ENCODE measurements around the gene DPYSL4.

DPYSL4 gene

DNA sequence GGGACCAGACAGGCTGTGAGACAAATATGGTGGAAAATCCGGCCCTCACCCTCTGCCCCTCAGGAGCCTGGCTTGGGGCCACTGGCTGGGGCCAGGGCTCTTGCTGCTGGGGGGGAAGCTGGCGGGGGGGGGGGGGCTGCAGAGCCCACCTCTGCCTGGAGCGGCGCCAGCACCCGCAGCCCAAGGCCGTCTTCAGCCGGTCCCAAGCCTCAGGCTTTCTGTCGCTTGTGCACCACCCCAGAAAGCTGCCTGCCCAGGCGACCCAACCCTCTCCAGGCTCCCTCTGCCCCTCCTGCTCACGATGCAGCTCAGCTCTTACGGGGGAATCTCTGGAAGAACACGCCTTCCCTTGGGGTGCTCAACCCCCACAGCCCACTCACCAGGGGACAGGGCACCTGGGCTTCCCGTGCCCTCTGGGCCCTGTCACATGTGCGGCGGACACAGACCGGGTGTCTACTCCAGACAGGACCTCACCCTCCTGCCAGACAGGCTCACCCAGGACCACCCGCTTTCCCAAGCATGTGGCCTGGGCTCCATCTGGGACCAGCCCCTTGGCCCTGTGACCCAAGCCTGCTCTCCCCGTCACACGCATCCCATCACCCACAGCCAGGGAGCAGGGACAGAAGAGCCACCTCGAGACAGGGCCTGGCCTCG lies 43.9 kb downstream of the DPYSL4 start:
- DNase-seq: no peak

GRCh38 chr10:132231656-132232022 lies 44.9 kb downstream of the DPYSL4 start:
- no peak for DNase-seq

DNA sequence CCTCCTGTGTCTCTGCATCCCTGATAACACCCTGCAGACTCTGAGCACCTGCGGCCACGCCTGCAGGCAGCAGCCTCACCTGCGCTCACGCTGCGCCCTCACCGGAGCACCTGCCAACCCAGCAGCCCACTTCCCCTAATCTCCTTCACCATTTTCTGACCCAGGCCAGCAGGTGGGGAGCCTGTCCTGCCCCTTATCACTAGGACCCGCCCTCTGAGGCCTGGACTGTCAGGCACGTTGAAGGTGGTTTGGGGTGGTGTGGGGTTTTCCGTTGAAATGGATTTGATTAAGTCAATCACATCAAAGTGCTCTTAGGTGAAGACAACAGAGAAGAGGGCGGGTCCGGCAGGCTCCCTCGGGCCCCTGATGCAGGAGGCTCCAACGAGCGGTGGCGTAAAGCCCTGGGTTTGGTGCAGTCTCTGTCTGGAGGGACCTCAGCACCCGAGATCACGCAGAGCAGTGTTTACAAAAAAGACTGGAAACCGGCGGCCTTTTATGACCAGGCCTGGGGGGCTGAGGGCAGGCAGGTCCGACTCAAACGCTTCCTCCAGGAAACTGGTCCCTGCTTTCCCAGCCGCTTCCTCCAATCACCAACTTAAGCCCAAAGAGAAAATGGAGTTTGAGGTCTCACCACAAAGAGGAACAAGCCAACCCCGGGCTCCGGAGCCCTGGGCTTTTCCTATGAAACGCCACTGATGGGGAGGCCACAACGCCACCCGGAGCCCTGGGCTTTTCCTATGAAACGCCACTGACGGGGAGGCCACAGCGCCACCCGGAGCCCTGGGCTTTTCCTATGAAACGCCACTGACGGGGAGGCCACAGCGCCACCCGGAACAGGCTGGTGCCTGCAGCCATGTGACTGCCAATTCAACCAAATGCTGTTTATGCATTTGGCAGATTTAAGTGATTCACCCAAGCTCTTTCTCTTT lies 45.5 kb downstream of the DPYSL4 start:
- DNase-seq: peak; percentile 49

- no peak for DNase-seq
Measured at GRCh38 chr10:132232981-132233380, 46.2 kb downstream of the DPYSL4 start.

DNA sequence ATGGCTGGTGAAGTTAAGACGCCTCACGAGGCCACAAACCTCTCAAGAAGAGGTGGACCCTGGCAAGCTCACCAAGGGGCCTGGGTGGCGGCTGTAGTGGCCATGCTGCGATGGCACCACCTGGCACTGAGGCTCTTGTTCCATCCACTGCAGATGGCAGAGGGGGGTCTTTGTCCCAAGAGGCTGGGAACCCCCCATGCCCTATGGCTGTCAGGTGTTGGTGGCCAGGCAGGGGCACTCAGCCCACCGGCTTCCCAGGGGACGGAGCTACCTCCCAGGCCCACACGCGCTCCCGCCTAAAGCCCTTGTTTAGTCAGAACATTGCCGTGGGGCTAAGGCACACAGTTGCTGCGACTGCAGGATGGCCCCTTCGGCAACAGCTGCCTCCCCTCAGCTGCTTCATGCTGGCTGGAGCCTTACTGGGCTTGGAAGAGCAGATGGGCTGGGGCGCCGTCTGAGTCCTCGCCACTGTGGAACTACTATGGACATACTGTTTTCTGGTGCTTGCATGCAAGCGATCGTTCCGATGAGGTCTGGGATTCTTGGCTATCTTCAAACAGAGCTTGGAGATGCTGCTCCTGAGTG lies 46.8 kb downstream of the DPYSL4 start:
- no peak for DNase-seq

DNA sequence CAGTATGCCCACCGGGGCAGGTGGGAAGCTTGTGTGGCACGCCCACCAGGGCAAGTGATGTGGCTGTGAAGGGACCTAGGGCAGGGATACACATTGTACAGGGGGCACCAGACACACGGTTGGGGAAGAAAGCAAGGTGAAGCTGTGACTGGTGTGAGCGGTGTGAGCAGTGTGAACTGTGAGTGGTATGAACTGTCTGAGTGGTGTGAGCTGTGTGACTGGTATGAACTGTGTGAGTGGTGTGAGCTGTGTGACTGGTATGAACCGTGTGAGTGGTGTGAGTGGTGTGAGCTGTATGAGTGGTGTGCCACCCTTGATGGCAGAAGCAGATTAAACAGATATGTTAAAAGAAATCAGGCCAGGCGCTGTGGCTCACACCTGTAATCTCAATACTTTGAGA lies 48.1 kb downstream of the DPYSL4 start:
- DNase-seq: no peak

DNA sequence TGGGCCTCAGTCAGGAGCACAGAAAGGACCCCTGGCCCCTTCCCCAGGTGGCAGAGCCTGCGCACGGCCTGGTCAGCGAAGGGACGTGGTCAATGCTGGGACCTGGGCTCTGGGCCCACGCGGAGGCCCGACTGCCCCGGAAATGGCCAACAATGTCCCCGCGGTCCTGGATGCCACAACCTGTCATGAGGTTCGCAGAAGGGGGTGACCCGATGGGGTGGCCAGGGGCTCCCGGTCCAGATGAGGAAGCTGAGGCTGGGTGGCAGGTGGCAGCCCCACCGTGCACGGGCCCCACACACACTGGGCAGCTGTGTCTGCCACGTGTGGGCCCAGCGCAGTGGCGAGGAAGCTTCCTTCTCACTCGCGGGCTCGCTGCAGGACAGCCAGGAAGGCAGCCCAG lies 49.4 kb downstream of the DPYSL4 start:
- no peak for DNase-seq

DNA sequence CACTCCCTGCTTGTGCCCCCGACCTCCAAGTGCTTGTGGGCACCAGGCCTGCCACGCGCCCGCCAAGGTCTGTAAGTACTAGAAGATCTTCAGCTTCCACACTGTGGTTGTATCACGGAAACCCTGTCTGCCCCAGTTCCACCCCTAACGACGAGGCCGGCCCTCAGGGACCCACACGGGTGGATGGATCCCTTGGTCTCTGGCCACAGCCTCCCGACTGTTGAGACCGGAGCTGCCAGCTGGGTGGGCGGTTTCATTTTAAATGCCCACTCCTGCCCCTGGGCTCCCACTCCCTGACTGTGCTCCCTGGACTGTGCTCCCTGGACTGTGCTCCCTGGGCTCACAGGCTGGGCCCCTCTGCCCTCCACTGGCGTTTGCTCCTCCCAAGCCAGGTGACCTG lies 50.1 kb downstream of the DPYSL4 start:
- no peak for DNase-seq

DNA sequence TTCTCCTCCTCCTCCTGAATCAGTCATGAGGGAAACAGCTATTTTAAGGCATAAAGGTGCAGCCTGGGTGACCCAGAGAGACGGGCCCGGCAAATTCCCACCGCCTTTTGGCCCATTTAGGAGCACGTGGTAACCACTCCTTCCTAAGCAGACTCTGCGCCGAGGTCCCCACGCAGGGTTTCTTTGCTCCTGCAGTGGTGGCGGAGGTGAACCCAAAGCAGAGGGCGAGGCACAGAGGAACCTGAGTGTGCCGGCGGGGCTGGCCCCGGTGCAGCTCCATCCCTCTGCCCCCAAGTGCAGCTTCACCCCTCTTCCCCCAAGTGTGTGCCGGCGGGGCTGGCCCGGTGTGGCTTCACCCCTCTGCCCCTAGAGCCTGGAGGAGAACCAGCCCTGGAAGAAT lies 50.6 kb downstream of the DPYSL4 start:
- no peak for DNase-seq

- no peak for DNase-seq
Measured at GRCh38 chr10:132237871-132238270, 51.1 kb downstream of the DPYSL4 start.

DNA sequence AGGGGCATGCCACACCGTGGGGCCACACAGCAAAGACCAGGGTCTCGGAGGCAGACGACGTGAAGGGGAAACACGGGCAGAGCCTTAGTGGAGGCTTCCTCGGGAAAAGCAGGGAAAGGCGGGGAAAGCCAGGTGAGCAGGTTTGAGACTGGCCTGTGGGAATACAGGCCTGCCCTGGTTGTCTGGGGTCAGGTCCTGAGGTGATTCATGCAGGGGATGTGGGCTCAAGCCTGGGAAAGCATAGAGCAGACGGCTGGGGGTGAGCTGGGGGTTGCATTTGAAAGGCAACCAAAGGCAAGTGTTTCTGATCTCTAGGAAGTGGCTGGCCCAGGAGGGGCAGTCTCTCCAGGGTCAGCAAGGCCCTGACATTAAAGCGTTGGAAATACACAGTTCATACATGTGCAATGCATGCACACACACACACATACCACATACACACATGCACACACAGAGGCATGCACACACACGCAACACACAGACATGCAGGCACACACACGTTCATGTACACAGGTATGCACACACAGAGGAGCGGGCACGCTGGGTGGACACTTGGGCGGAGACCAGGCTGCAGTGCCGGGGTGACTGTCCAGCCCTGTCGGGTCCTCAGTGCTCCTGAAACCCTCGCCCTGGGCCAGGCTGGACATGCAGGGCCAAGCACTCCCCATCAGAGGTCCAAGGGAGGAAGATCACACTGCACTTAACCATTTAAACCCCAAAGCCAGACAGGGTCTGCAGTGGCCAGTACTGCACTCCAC lies 51.8 kb downstream of the DPYSL4 start:
- no peak for DNase-seq

GRCh38 chr10:132239126-132240031 lies 52.6 kb downstream of the DPYSL4 start:
- no peak for DNase-seq

- DNase-seq: no peak
Measured at GRCh38 chr10:132240156-132240555, 53.4 kb downstream of the DPYSL4 start.

DNA sequence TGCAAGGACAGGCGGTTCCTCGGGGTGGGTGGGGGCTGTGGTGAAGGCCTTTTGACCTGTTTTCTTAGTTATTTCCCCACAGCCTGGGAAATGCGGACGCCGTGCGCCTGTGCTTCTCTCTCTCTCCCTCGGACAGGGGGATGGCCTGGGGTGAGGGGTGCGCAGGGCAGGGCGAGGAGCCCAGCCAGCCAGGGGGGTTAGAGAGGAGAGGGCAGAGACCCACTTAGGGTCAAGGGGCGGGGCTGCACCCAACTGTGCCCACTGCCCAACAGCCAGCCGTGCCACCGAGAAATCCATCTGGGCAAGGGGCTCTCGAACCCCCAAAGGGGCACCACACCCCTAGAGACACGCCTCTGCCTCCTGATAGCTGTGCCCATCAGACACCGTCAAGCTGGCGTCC lies 53.8 kb downstream of the DPYSL4 start:
- no peak for DNase-seq

- DNase-seq: no peak
Measured at GRCh38 chr10:132241086-132241485, 54.3 kb downstream of the DPYSL4 start.

DNA sequence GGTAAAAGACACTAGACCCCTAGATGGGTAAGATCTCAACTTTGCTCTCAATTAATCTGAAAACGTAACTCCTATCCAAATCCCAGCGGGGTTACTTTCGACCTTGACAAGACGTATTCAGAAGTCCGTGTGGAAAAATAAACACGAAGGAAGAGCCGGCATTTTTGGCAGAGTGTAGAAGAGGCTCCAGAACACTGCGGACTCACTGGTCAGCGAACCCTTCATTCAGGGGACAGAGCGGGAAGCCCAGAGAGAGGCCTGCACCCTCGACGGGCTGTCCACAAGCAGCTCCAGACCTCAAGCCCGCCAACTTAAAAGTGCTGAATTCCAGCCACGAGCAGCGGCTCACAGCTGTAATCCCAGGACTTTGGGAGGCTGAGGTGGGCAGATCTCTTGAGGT lies 54.7 kb downstream of the DPYSL4 start:
- no peak for DNase-seq

- DNase-seq: no peak
Measured at GRCh38 chr10:132242103-132242840, 55.5 kb downstream of the DPYSL4 start.

DNA sequence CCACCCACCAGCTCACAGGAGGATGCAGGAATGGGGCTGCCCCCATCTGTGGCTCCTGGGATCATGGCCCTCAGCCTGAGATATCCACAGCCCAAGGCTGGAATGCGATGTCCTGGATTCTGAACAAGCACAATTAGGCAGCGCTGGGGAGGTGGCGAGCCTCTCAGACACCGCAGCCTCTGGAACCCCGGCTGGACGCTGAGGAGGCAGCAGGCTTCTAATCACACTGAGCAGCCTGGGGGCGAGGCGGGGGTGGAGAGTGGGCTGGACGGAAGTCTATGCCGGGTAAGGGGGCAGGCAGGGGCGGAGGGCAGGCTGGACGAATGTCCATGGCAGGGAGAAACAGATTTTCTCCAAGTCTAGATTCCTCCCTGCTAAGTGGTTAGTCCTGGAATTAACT lies 56.4 kb downstream of the DPYSL4 start:
- no peak for DNase-seq

DNA sequence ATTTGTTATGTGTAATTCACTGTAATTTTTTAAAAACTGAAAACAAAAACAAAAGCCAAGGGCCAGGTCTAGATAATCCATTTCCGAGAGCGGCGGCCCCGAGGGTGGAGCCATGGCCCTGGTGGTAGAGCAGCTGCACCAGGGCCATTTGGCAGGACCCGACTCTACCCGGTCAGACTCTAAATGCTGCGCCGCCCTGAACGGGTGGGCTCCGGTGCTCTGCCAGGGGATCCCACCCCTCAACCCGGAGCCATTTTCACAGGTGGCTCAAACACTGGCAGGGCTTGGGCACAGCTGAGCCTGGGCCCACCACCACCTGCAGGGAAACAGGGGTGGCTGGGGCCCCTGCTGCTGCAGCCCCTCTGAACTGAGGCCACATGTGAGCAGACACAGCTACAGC lies 56.9 kb downstream of the DPYSL4 start:
- DNase-seq: no peak

GRCh38 chr10:132245056-132245455 lies 58.3 kb downstream of the DPYSL4 start:
- DNase-seq: no peak

DNA sequence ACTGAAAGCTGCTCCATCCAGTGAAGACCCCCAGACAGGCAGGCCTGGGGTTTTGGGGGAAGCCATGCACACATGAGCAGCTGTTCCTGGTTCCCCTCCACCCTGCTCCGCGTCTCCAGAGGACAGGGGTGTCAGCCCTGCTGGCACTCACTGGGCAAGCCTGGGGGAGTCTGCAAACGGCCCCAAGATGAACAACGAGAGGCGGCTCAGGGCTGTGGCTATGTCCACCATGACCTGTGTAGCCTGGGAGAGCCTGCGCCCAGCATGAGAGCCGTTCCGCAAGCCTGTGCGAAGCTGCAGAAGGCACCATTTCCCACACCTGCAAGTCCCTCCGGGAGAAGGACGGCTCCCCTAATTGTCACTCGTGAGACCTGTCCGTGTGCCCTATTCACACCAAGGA lies 59.5 kb downstream of the DPYSL4 start:
- no peak for DNase-seq

DNA sequence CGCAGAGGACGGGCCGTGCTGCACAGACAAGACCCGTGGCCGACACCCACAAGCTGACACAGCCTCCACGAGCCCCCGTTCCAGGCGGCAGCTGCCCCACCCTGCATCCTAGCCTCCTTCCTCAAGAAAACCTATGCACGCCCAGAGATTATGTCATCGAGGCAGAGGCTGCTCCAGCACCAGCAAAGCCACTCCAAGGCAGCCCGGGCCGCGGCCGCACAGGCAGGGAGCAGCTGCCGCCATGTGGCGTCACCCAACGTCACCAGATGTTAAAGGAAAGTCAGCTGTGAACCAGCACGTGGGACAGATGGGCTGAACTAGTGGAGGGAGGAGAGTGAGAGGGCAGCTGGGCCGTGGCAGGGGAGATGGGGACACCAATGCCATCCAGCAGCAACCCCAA lies 61.2 kb downstream of the DPYSL4 start:
- DNase-seq: no peak

All from COR-L47 (cell line).